HUDEP-2 (cell line): ENCODE results near the gene OMG.
"Not testable (repeated sequence)": the region's sequence is repeated elsewhere in the genome, so short reads cannot be mapped to it uniquely, and the experiment has no call there.

Experiments
- DNase-seq, 76 experiments: peaks; one replicate each; lab custom pipeline; 2025; ENCODE audit not compliant: unreplicated experiment in 76 of 76; lab: John Stamatoyannopoulos, UW

The OMG gene

DNA sequence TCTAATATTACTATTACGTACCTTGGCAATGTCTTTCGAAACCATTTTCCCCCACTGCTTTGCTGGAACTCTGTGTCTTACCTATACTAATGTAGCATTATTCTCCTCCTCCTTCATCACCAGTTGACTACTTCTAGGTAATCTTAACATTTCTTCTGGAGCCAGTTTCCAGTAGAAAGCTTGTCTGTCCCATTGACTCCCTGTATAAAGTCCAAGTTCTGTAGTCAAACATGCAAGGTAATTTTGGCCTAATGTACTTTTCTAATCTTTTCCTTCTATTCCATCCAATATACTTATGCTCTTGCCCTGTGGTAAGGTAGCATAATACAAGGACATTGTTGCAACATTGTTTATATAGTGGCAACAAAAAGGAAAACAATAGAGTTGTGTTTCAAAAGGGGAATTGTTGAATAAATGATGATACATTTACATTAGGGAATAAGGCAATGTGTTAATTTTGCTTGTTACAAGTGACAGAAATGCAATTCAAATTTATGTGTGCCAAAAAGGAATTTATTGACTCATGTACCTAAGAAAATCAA lies 27.9 kb downstream of the OMG start:
- DNase-seq: no peak

GRCh38 chr17:31266042-31266441 lies 31.0 kb downstream of the OMG start:
- no peak for DNase-seq

GRCh38 chr17:31262923-31263322 lies 34.1 kb downstream of the OMG start:
- not testable (repeated sequence) for DNase-seq

- DNase-seq: no peak
Measured at GRCh38 chr17:31261601-31262000, 35.4 kb downstream of the OMG start.

GRCh38 chr17:31260151-31260550 lies 36.9 kb downstream of the OMG start:
- no peak for DNase-seq

DNA sequence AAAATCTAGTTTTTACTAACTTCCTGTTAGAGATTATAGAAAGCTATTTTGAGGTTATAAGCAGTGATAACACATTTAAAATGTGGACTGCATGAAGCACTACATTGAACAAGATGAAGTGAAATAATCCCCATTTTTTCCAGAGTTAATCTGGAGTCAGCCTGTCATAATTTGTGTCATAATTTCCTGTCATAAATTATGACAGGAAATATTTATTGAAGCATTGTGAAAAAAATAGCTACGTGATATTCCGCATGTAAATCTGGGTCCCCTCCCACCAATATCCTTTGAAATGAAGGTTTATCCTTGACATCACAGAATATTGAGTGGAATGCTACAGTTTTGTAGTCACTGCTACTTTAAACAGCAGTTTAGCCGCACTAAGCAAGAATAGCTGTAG lies 40.1 kb downstream of the OMG start:
- no peak for DNase-seq

GRCh38 chr17:31254654-31255053 lies 42.4 kb downstream of the OMG start:
- no peak for DNase-seq

DNA sequence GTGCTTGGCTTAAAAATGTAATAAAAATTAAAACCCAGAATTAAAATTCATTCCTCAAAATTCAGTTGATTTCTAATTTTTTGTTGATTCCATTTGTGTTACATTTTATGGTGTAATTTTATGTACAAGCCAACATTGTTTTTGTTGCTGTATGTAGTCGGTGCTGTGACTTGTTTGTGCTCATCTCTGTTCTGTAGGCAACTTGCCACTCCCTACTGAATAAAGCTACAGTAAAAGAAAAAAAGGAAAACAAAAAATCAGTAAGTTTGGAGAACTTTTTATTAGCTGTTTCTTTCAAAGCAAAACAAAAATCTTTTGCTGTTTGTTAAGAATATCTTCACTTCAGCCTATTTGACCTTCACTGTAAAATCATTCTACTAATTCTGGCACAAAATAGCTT lies 44.3 kb downstream of the OMG start:
- no peak for DNase-seq

- DNase-seq: no peak
Measured at GRCh38 chr17:31251970-31252328, 45.1 kb downstream of the OMG start.

- no peak for DNase-seq
Measured at GRCh38 chr17:31251105-31251969, 45.7 kb downstream of the OMG start.

- DNase-seq: no peak
Measured at GRCh38 chr17:31250229-31250628, 46.8 kb downstream of the OMG start.

DNA sequence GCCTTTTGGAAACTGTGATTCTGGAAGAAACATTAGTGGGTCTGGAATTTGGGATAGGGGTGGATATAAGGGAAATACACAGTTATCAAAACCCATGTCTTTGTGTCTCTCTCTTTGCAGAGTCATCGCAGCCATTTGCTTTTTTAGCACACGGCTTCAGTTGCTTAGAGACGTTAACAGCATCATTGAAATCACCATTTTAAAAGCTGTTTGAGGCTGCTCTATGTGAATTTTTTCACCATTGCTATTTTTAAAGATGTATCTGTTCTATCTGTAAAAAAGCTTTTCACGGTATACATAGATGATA lies 47.3 kb downstream of the OMG start:
- DNase-seq: no peak

DNA sequence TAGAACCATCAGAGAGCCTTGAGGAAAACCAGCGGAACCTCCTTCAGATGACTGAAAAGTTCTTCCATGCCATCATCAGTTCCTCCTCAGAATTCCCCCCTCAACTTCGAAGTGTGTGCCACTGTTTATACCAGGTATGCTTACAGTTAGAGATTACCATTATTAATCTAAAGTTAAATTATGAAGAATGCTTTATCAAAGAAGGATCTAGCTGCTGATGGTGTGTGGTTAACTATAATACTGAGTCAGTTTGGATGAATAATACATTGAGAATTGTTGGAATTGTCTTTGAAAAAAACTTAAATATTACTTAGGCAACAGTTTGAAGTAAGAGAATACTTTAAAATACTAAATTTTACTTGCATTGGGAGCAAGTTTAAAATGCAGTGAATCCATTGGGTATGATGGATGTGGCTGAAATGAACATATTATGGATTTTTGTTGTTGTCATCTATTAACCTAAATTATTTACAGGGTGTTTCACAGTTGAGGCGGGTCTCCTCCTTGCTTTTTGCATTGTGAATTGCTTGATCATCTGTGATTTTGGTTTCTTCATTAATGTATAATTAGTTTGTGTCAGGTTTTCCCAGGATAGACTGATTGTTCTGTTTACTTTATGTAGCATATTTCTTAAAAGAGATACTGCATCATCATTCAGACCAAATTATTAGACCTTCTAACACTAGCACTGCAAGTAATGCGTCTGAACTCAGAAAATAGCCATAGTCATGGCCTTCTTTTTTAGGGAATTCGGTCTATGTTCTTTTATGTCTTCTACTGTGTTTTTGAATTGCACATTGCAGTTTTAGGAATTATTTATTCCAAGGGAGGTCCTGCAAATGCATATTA lies 47.8 kb downstream of the OMG start:
- DNase-seq: no peak
